HepG2 (cell line): ENCODE measurements around the gene TEDC2. TPM values are rescaled to one million over a fixed set of nuclear protein-coding genes. Genes with fewer than 3 reads are reported as not detected.
A peak's percentile ranks its signal among the peaks of the same experiment; 100 is the strongest.

Experiments
- AKAP8 ChIP-seq: sonication (generic); formaldehyde crosslinking; IDR thresholded peaks from 2 replicates; pipeline ENCODE4 v1.5.1; 2020; ENCODE audit warnings: mild to moderate bottlenecking, missing genetic modification reagents
- ATF4 ChIP-seq, 2 experiments: fragments of 450-650 bp in 1 of 2; sonication (generic) in 1 of 2; formaldehyde crosslinking; IDR thresholded peaks; 2 replicates each; pipeline versions ENCODE4 v1.5.0 to v1.8.0; 2020 to 2022; ENCODE audit warnings: mild to moderate bottlenecking in 1 of 2, missing genetic modification reagents in 1 of 2
- CBFB ChIP-seq: sonication (generic); formaldehyde crosslinking; IDR thresholded peaks from 2 replicates; pipeline ENCODE4 v1.4.0; 2020; ENCODE audit warnings: missing genetic modification reagents
- ELF1 ChIP-seq: sonication (generic); formaldehyde crosslinking; IDR thresholded peaks from 2 replicates; pipeline ENCODE4 v1.4.0; 2020; ENCODE audit warnings: missing genetic modification reagents
- ETS1 ChIP-seq: sonication (generic); formaldehyde crosslinking; IDR thresholded peaks from 2 replicates; pipeline ENCODE4 v1.4.0; 2020; ENCODE audit warnings: missing genetic modification reagents
- GRHL1 ChIP-seq: sonication (generic); formaldehyde crosslinking; conservative IDR thresholded peaks from 2 replicates; pipeline ENCODE4 v1.8.0; 2022; ENCODE audit warnings: missing genetic modification reagents
- HIVEP1 ChIP-seq: sonication (generic); formaldehyde crosslinking; IDR thresholded peaks from 2 replicates; pipeline ENCODE4 v1.4.0; 2020; ENCODE audit warnings: mild to moderate bottlenecking, missing genetic modification reagents
- HMG20A ChIP-seq: IDR thresholded peaks from 2 replicates; pipeline ENCODE4 v1.6.1; 2016; ENCODE audit warnings: borderline replicate concordance
- HOXD1 ChIP-seq: sonication (generic); formaldehyde crosslinking; IDR thresholded peaks from 2 replicates; pipeline ENCODE4 v1.5.0; 2020; ENCODE audit warnings: missing genetic modification reagents
- LCORL ChIP-seq, 2 experiments: fragments of 450-650 bp in 1 of 2; sonication (generic) in 1 of 2; formaldehyde crosslinking in 1 of 2; IDR thresholded peaks; 2 replicates each; pipeline versions ENCODE4 v1.5.0 to v1.6.1; 2017 to 2020; ENCODE audit warnings: antibody characterized with exemption in 1 of 2, missing genetic modification reagents in 1 of 2
- NFKB2 ChIP-seq: sonication (generic); formaldehyde crosslinking; IDR thresholded peaks from 2 replicates; pipeline ENCODE4 v1.4.0; 2020; ENCODE audit warnings: missing genetic modification reagents, borderline replicate concordance
- NFKBIZ ChIP-seq: IDR thresholded peaks from 2 replicates; pipeline ENCODE4 v1.6.1; 2018; ENCODE audit warnings: missing genetic modification reagents, missing compliant biosample characterization
- PHF21A ChIP-seq: sonication (generic); formaldehyde crosslinking; IDR thresholded peaks from 2 replicates; pipeline ENCODE4 v1.5.0; 2020; ENCODE audit warnings: mild to moderate bottlenecking, missing genetic modification reagents
- PHF5A ChIP-seq: IDR thresholded peaks from one replicate; pipeline ENCODE4 v1.6.1; 2018; ENCODE audit warnings: low read depth, missing genetic modification reagents; ENCODE audit not compliant: unreplicated experiment
- SALL2 ChIP-seq: sonication (generic); formaldehyde crosslinking; IDR thresholded peaks from 2 replicates; pipeline ENCODE4 v1.8.1; 2023; ENCODE audit warnings: mild to moderate bottlenecking, missing genetic modification reagents, inconsistent platforms
- SNAPC2 ChIP-seq: sonication (generic); formaldehyde crosslinking; IDR thresholded peaks from 2 replicates; pipeline ENCODE4 v1.8.1; 2022; ENCODE audit warnings: mild to moderate bottlenecking, missing genetic modification reagents
- TCF12 ChIP-seq, 2 experiments: fragments of 450-650 bp in 1 of 2; sonication (generic) in 1 of 2; formaldehyde crosslinking in 1 of 2; IDR thresholded peaks; 2 replicates each; pipeline versions ENCODE4 v1.6.1 to v1.8.0; 2017 to 2022; ENCODE audit warnings: antibody characterized with exemption in 1 of 2, mild to moderate bottlenecking in 1 of 2, missing genetic modification reagents in 1 of 2, moderate library complexity in 1 of 2
- XBP1 ChIP-seq: sonication (generic); formaldehyde crosslinking; IDR thresholded peaks from 2 replicates; pipeline ENCODE4 v1.5.0; 2020; ENCODE audit warnings: missing genetic modification reagents
- ZNF33B ChIP-seq: sonication (generic); formaldehyde crosslinking; IDR thresholded peaks from 2 replicates; pipeline ENCODE4 v1.5.1; 2020; ENCODE audit warnings: mild to moderate bottlenecking, missing genetic modification reagents
- ZNF781 ChIP-seq: sonication (generic); formaldehyde crosslinking; IDR thresholded peaks from 2 replicates; pipeline ENCODE4 v1.5.1; 2020; ENCODE audit warnings: borderline replicate concordance, mild to moderate bottlenecking, missing genetic modification reagents; ENCODE audit errors: not compliant biosample characterization
- ZNF83 ChIP-seq: sonication (generic); formaldehyde crosslinking; IDR thresholded peaks from 2 replicates; pipeline ENCODE4 v1.4.0; 2020; ENCODE audit warnings: missing genetic modification reagents, mild to moderate bottlenecking, borderline replicate concordance
- polyA plus RNA-seq, 8 experiments: library from polyadenylated mRNA; depleted of rRNA in 3 of 8; stranded (reverse) in 7 of 8; unstranded in 1 of 8; fragments of >200 nt; fragmentation: Illumina TruSeq in 4 of 8; extraction: Trizol in 4 of 8; gene quantifications; 2 replicates each; pipeline versions ENCODE4 v1.2.1 to v1.2.3, GENCODE V29; 2011 to 2016; ENCODE audit warnings: low read depth in 4 of 8, missing spikeins in 1 of 8, mixed read lengths in 1 of 8; ENCODE audit not compliant: insufficient read depth in 1 of 8
- total RNA-seq, 5 experiments: library from RNA; depleted of rRNA; stranded (reverse); fragments of >200 nt; fragmentation: Illumina TruSeq; extraction: Trizol; gene quantifications; 2 replicates each; pipeline ENCODE4 v1.2.3, GENCODE V29; 2016; ENCODE audit warnings: low read depth in 1 of 5
- TF ChIP-seq, protein P1 (sequence below): sonication (generic); formaldehyde crosslinking; IDR thresholded peaks from 2 replicates; pipeline ENCODE4 v1.9.0; 2022; ENCODE audit warnings: missing genetic modification reagents, mild to moderate bottlenecking, borderline replicate concordance
- TF ChIP-seq, protein P2 (sequence below): sonication (generic); formaldehyde crosslinking; IDR thresholded peaks from 2 replicates; pipeline ENCODE4 v1.4.0; 2020; ENCODE audit warnings: missing genetic modification reagents

TEDC2 gene
- total and polyA plus RNA-seq, 2 of the 13 experiments (the other 11 are each of a cell fraction or from before 2014, with no cell fraction given), result 6.2 to 24.4 TPM

GRCh38 chr16:2484898-2485508, 25.1 kb downstream of the TEDC2 start (continued):
- TF ChIP-seq ZNF781 (CRISPR knock-in tag), result peak; percentile 47
- no peak for TF ChIP-seq TCF12 (IDR thresholded peaks at IDR 0.05)
- peak; percentile 58; the same call in 1 of the 2 replicates for TF ChIP-seq TCF12 (CRISPR knock-in tag; IDR thresholded peaks at IDR 0.05)
- no peak for TF ChIP-seq NFKB2
- TF ChIP-seq ETS1 (CRISPR knock-in tag), result no peak
- TF ChIP-seq NFKBIZ, result peak; percentile 70; the same call in 1 of the 2 replicates
- TF ChIP-seq PHF21A (CRISPR knock-in tag), result peak; percentile 92
- peak; percentile 72; the same call in 1 of the 2 replicates for TF ChIP-seq HOXD1 (CRISPR knock-in tag)
- TF ChIP-seq ZNF33B, result 0 out of 2 replicates have a peak, but pooled peaks have one; percentile 29
- TF ChIP-seq AKAP8 (CRISPR knock-in tag), result peak; percentile 65; the same call in 1 of the 2 replicates
- 0 out of 2 replicates have a peak, but pooled peaks have one; percentile 70 for TF ChIP-seq ZNF83 (CRISPR knock-in tag)
- peak; percentile 51; the same call in 1 of the 2 replicates for TF ChIP-seq CBFB
- no peak for TF ChIP-seq ATF4 (CRISPR knock-in tag; IDR thresholded peaks at IDR 0.05)
- TF ChIP-seq, protein P1, sequence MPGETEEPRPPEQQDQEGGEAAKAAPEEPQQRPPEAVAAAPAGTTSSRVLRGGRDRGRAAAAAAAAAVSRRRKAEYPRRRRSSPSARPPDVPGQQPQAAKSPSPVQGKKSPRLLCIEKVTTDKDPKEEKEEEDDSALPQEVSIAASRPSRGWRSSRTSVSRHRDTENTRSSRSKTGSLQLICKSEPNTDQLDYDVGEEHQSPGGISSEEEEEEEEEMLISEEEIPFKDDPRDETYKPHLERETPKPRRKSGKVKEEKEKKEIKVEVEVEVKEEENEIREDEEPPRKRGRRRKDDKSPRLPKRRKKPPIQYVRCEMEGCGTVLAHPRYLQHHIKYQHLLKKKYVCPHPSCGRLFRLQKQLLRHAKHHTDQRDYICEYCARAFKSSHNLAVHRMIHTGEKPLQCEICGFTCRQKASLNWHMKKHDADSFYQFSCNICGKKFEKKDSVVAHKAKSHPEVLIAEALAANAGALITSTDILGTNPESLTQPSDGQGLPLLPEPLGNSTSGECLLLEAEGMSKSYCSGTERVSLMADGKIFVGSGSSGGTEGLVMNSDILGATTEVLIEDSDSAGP (CRISPR knock-in tag), result peak; percentile 55; the same call in 1 of the 2 replicates
- TF ChIP-seq ELF1 (CRISPR knock-in tag), result peak; percentile 91
- no peak for TF ChIP-seq GRHL1 (CRISPR knock-in tag)
- TF ChIP-seq SNAPC2 (CRISPR knock-in tag), result 0 out of 2 replicates have a peak, but pooled peaks have one; percentile 43
- no peak for TF ChIP-seq LCORL (IDR thresholded peaks at IDR 0.05)
- TF ChIP-seq LCORL (CRISPR knock-in tag; IDR thresholded peaks at IDR 0.05), result peak; percentile 89
- TF ChIP-seq XBP1 (CRISPR knock-in tag), result no peak
- TF ChIP-seq HIVEP1 (CRISPR knock-in tag), result peak; percentile 90
- peak; percentile 44 for TF ChIP-seq PHF5A (CRISPR knock-in tag)
- TF ChIP-seq, protein P2, sequence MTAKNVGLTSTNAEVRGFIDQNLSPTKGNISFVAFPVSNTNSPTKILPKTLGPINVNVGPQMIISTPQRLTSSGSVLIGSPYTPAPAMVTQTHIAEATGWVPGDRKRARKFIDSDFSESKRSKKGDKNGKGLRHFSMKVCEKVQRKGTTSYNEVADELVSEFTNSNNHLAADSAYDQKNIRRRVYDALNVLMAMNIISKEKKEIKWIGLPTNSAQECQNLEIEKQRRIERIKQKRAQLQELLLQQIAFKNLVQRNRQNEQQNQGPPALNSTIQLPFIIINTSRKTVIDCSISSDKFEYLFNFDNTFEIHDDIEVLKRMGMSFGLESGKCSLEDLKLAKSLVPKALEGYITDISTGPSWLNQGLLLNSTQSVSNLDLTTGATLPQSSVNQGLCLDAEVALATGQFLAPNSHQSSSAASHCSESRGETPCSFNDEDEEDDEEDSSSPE (CRISPR knock-in tag), result peak; percentile 54; the same call in 1 of the 2 replicates
- no peak for TF ChIP-seq SALL2 (CRISPR knock-in tag)
- peak; percentile 59; the same call in 1 of the 2 replicates for TF ChIP-seq HMG20A (CRISPR knock-in tag)
